Hematopoietic multipotent progenitor cell treated with erythropoietin and hydrocortisone succinate and interleukin-3 and kit ligand, for 8 days (in vitro differentiated cells): Measurements from ENCODE around the gene CMTM5.

Experiments
- DNase-seq: peaks from one replicate; pipeline ENCODE4 v3.0.0-alpha.2; 2015

The CMTM5 gene

GRCh38 chr14:23376482-23377197 lies at the start of gene CMTM5:
TSS of gene CMTM5 (plus strand) at chr14:23377046. CDS start at chr14:23377252, 206 bp downstream.
- peak; percentile 25 for DNase-seq

- peak; percentile 86 for DNase-seq
Observed at GRCh38 chr14:23327947-23328744, 48.7 kb upstream of the CMTM5 start.

- peak; percentile 32 for DNase-seq
Observed at GRCh38 chr14:23335623-23336022, 41.2 kb upstream of the CMTM5 start.

- no peak for DNase-seq
Observed at GRCh38 chr14:23339506-23340268, 37.2 kb upstream of the CMTM5 start.

GRCh38 chr14:23344481-23344880 lies 32.4 kb upstream of the CMTM5 start:
- no peak for DNase-seq

GRCh38 chr14:23345987-23346692 lies 30.7 kb upstream of the CMTM5 start:
- DNase-seq = no peak

GRCh38 chr14:23346693-23347405 lies 30.0 kb upstream of the CMTM5 start:
- no peak for DNase-seq

GRCh38 chr14:23347406-23348296 lies 29.2 kb upstream of the CMTM5 start:
- no peak for DNase-seq

- no peak for DNase-seq
Observed at GRCh38 chr14:23348297-23348655, 28.6 kb upstream of the CMTM5 start.

- DNase-seq = no peak
Observed at GRCh38 chr14:23349156-23349845, 27.5 kb upstream of the CMTM5 start.

GRCh38 chr14:23351681-23352505 lies 25.0 kb upstream of the CMTM5 start:
- no peak for DNase-seq

- DNase-seq = peak; percentile 13
Observed at GRCh38 chr14:23352506-23353432, 24.1 kb upstream of the CMTM5 start, which contains the start of gene SLC22A17. TSS of gene SLC22A17 (minus strand) at chr14:23352887.

- no peak for DNase-seq
Observed at GRCh38 chr14:23353433-23353780, 23.4 kb upstream of the CMTM5 start.

GRCh38 chr14:23354990-23355389 lies 21.9 kb upstream of the CMTM5 start:
- DNase-seq = no peak

- DNase-seq = no peak
Observed at GRCh38 chr14:23355871-23356435, 20.9 kb upstream of the CMTM5 start.

GRCh38 chr14:23356662-23357061 lies 20.2 kb upstream of the CMTM5 start:
- DNase-seq = no peak

GRCh38 chr14:23357261-23357660 lies 19.6 kb upstream of the CMTM5 start:
- no peak for DNase-seq

- DNase-seq = no peak
Observed at GRCh38 chr14:23358042-23358441, 18.8 kb upstream of the CMTM5 start.
